HG03175 (cell line): ENCODE measurements around the gene PREB.
A peak's percentile ranks its signal among the peaks of the same experiment; 100 is the strongest.
"Not testable (repeated sequence)": the region's sequence is repeated elsewhere in the genome, so short reads cannot be mapped to it uniquely, and the experiment has no call there.

Experiments used
- ATAC-seq: cut with Tn5 transposase; IDR thresholded peaks from one replicate; pipeline ENCODE4 v1.9.1; 2021; ENCODE audit warnings: mild to moderate bottlenecking, moderate library complexity; ENCODE audit not compliant: unreplicated experiment

Gene PREB

GRCh38 chr2:27133905-27134780 is at the start of gene PREB:
TSS of gene PREB (minus strand) at chr2:27134636. CDS start at chr2:27134421, 215 bp downstream.
- peak; percentile 89 for ATAC-seq

- no peak for ATAC-seq
Measured at GRCh38 chr2:27184115-27184514, 49.7 kb upstream of the PREB start.

- no peak for ATAC-seq
Measured at GRCh38 chr2:27182346-27182745, 47.9 kb upstream of the PREB start.

GRCh38 chr2:27179344-27180000 is 45.0 kb upstream of the PREB start:
- no peak for ATAC-seq

- ATAC-seq: no peak
Measured at GRCh38 chr2:27178469-27178868, 44.0 kb upstream of the PREB start.

- no peak for ATAC-seq
Measured at GRCh38 chr2:27177441-27178351, 43.3 kb upstream of the PREB start.

GRCh38 chr2:27175781-27176180 is 41.3 kb upstream of the PREB start:
- not testable (repeated sequence) for ATAC-seq

- ATAC-seq: no peak
Measured at GRCh38 chr2:27175330-27175729, 40.9 kb upstream of the PREB start.

- no peak for ATAC-seq
Measured at GRCh38 chr2:27174638-27175037, 40.2 kb upstream of the PREB start.

GRCh38 chr2:27171351-27171848 is 37.0 kb upstream of the PREB start:
- no peak for ATAC-seq

- no peak for ATAC-seq
Measured at GRCh38 chr2:27170581-27171337, 36.3 kb upstream of the PREB start.

- no peak for ATAC-seq
Measured at GRCh38 chr2:27164960-27165763, 30.7 kb upstream of the PREB start.

GRCh38 chr2:27162151-27163121 is 28.0 kb upstream of the PREB start:
- ATAC-seq: no peak

GRCh38 chr2:27160191-27160590 is 25.8 kb upstream of the PREB start:
- ATAC-seq: no peak

GRCh38 chr2:27159271-27159670 is 24.8 kb upstream of the PREB start:
- no peak for ATAC-seq

- no peak for ATAC-seq
Measured at GRCh38 chr2:27158468-27158867, 24.0 kb upstream of the PREB start.

GRCh38 chr2:27155069-27155520 is 20.7 kb upstream of the PREB start:
- ATAC-seq: no peak

GRCh38 chr2:27154488-27154887 is 20.1 kb upstream of the PREB start:
- ATAC-seq: no peak
